PC-3 (cell line): ENCODE data around the gene SPTBN2. TPM values are rescaled to one million over a fixed set of nuclear protein-coding genes. Genes with fewer than 3 reads are reported as not detected.
A peak's percentile ranks its signal among the peaks of the same experiment; 100 is the strongest.

ENCODE experiments used
- ATAC-seq: fragments of 200-7000 bp; cut with Tn5 transposase; 2 replicates; pipeline ENCODE4 v1.9.1; 2020; ENCODE audit warnings: mild to moderate bottlenecking, moderate library complexity
- BruUV-seq: library from RNA; stranded (reverse); fragments of 400-500 nt; replicated peaks from 2 replicates; lab custom pipeline; 2021; lab: Mats Ljungman, UMichigan
- CTCF ChIA-PET: fragments of 300-600 bp; sonication (Branson Sonifier 250); formaldehyde crosslinking; loops from one replicate; lab custom pipeline; 2022; ENCODE audit warnings: antibody characterized with exemption; lab: Charles Lee
- POLR2A ChIA-PET: fragments of 300-600 bp; sonication (Branson Sonifier 250); formaldehyde crosslinking; loops from one replicate; lab custom pipeline; 2022; ENCODE audit warnings: antibody characterized with exemption; ENCODE audit not compliant: unreplicated experiment; lab: Charles Lee
- DNase-seq: peaks from one replicate; pipeline ENCODE4 v3.0.0-alpha.2; 2015
- H2AFZ ChIP-seq: fragments of 300-600 bp; sonication (generic); 2 replicates; pipeline ENCODE4 v1.6.0; 2016; ENCODE audit warnings: antibody characterized with exemption, low read length
- H3F3A ChIP-seq: fragments of 300-600 bp; sonication (generic); one replicate; pipeline ENCODE4 v1.6.0; 2017; ENCODE audit warnings: antibody characterized with exemption, low read length, control low read depth, mild to moderate bottlenecking; ENCODE audit not compliant: unreplicated experiment
- H3K27ac ChIP-seq: fragments of 300-600 bp; sonication (generic); 2 replicates; pipeline ENCODE4 v1.5.1; 2016; ENCODE audit warnings: mild to moderate bottlenecking, low read length
- H3K27me3 ChIP-seq: fragments of 300-600 bp; sonication (generic); 2 replicates; pipeline ENCODE4 v1.6.1; 2016; ENCODE audit warnings: low read length, mixed read lengths
- H3K36me3 ChIP-seq: fragments of 300-600 bp; sonication (generic); 2 replicates; pipeline ENCODE4 v1.6.1; 2016; ENCODE audit warnings: low read depth, mixed run types, low read length, mixed read lengths
- H3K4me1 ChIP-seq: fragments of 300-600 bp; sonication (generic); 2 replicates; pipeline ENCODE4 v1.5.1; 2016; ENCODE audit warnings: low read length; ENCODE audit not compliant: insufficient read depth
- H3K4me2 ChIP-seq: fragments of 300-600 bp; sonication (generic); 2 replicates; pipeline ENCODE4 v1.6.0; 2016; ENCODE audit warnings: low read length
- H3K4me3 ChIP-seq: fragments of 300-600 bp; sonication (generic); 2 replicates; pipeline ENCODE4 v1.5.1; 2016; ENCODE audit warnings: mild to moderate bottlenecking, low read length, mixed read lengths
- H3K79me2 ChIP-seq: fragments of 300-600 bp; sonication (generic); 2 replicates; pipeline ENCODE4 v1.6.1; 2017; ENCODE audit warnings: low read length, mixed read lengths
- H3K9ac ChIP-seq: fragments of 300-600 bp; sonication (generic); 2 replicates; pipeline ENCODE4 v1.6.0; 2016; ENCODE audit warnings: mild to moderate bottlenecking, low read length
- H3K9me2 ChIP-seq: fragments of 300-600 bp; sonication (generic); replicated peaks from 2 replicates; pipeline ENCODE4 v1.6.1; 2016; ENCODE audit warnings: mixed run types, low read length, mixed read lengths
- H3K9me3 ChIP-seq: fragments of 300-600 bp; sonication (generic); 2 replicates; pipeline ENCODE4 v1.6.1; 2016; ENCODE audit warnings: low read length, mixed read lengths
- H4K20me1 ChIP-seq: fragments of 300-600 bp; sonication (generic); 2 replicates; pipeline ENCODE4 v1.6.1; 2016; ENCODE audit warnings: low read length, mixed read lengths
- EZH2 ChIP-seq: fragments of 300-600 bp; sonication (generic); IDR thresholded peaks from one replicate; pipeline ENCODE4 v1.6.1; 2017; ENCODE audit warnings: antibody characterized with exemption, mild to moderate bottlenecking, low read length; ENCODE audit not compliant: unreplicated experiment
- EZH2phosphoT487 ChIP-seq: fragments of 300-600 bp; sonication (generic); IDR thresholded peaks from 2 replicates; pipeline ENCODE4 v1.6.1; 2018; ENCODE audit warnings: mild to moderate bottlenecking, antibody characterized with exemption, low read length, borderline replicate concordance
- intact Hi-C: fragments of 100-400 bp; cut with micrococcal nuclease; formaldehyde crosslinking; loops from 2 replicates; pipeline ENCODE4 v1.9.0; 2023
- total RNA-seq: library from RNA; depleted of rRNA; stranded (reverse); fragments of >200 nt; gene quantifications from 2 replicates; pipeline ENCODE4 v1.2.3, GENCODE V29; 2014
- TF ChIP-seq, protein P1 (sequence below): fragments of 300-600 bp; sonication (generic); conservative IDR thresholded peaks from 2 replicates; pipeline ENCODE4 v1.5.1; 2017; ENCODE audit warnings: antibody characterized with exemption, low read depth, mild to moderate bottlenecking, low read length

SPTBN2 gene
- total RNA-seq, 1 experiment from 2014 or later: 74.9 TPM

DNA sequence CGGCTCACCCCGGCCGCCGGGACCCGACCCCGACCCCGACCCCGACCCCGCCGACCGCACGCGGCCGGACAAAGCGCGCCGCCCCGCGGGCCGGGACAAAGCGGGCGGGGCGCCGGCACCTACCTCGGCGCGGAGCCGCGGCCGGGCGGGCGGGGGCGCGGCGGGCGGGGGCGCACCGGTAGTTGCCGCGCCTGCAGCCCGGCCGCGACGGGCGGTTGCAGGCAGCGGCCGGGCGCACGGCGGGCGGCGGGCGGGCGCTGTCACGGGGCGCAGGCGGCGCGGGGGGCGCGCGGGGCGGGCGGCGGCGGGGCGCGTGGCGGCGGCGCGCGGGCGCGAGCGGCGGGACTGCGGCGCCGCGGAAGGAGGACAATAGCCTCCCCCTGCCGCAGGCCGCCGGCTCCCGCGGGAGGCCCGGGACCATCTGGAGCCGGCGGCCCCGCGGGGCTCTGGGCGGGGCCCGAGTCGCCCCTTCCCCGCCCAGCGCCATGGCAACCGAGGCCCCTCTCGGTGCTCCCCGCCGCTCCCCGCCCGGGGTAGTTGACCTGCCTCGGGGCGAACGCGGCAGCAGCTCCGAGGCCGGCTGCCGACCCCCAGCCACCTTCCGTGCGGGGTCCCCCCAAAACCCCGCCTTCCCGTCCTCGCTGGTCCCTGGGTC lies 851 bp downstream of the SPTBN2 start:
- no peaks in the 10 kb centered on the region for H3F3A ChIP-seq
- no peaks in the 10 kb centered on the region for H4K20me1 ChIP-seq
- H3K4me3 ChIP-seq: peak overlapping the region; percentile 77
- no peak for TF ChIP-seq EZH2
- TF ChIP-seq EZH2phosphoT487: no peak
- TF ChIP-seq, protein P1, sequence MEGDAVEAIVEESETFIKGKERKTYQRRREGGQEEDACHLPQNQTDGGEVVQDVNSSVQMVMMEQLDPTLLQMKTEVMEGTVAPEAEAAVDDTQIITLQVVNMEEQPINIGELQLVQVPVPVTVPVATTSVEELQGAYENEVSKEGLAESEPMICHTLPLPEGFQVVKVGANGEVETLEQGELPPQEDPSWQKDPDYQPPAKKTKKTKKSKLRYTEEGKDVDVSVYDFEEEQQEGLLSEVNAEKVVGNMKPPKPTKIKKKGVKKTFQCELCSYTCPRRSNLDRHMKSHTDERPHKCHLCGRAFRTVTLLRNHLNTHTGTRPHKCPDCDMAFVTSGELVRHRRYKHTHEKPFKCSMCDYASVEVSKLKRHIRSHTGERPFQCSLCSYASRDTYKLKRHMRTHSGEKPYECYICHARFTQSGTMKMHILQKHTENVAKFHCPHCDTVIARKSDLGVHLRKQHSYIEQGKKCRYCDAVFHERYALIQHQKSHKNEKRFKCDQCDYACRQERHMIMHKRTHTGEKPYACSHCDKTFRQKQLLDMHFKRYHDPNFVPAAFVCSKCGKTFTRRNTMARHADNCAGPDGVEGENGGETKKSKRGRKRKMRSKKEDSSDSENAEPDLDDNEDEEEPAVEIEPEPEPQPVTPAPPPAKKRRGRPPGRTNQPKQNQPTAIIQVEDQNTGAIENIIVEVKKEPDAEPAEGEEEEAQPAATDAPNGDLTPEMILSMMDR: no peak
- peak; percentile 9 for ATAC-seq
- ChIA-PET POLR2A (interaction anchor here (0.6 kb wide), 1 partner anchor 9 kb away, joined by 4 read pairs; no protein-coding TSS in a partner anchor), CTCF (interaction anchor here (0.6 kb wide), 3 partner anchors 11 to 148 kb away, joined by 5 to 11 read pairs (median 6); no protein-coding TSS in a partner anchor)
- H3K27ac ChIP-seq: no peak overlapping the region
- H3K9me2 ChIP-seq: no peaks in the 10 kb centered on the region
- peak overlapping the region; percentile 96 for H3K4me2 ChIP-seq
- H2AFZ ChIP-seq: peak overlapping the region; percentile 74
- H3K36me3 ChIP-seq: no peaks in the 10 kb centered on the region
- no TSS peak for BruUV-seq
- no peaks in the 10 kb centered on the region for H3K27me3 ChIP-seq
- H3K4me1 ChIP-seq: peaks cover 41% of the 10 kb centered on the region
- intact Hi-C loops: loop anchor here (1.0 kb wide), 1 partner anchor 15 kb away; no protein-coding TSS in a partner anchor
- H3K79me2 ChIP-seq: peaks cover 41% of the 10 kb centered on the region
- no peaks in the 10 kb centered on the region for H3K9me3 ChIP-seq
- no peak for DNase-seq
- H3K9ac ChIP-seq: peak overlapping the region; percentile 49

DNA sequence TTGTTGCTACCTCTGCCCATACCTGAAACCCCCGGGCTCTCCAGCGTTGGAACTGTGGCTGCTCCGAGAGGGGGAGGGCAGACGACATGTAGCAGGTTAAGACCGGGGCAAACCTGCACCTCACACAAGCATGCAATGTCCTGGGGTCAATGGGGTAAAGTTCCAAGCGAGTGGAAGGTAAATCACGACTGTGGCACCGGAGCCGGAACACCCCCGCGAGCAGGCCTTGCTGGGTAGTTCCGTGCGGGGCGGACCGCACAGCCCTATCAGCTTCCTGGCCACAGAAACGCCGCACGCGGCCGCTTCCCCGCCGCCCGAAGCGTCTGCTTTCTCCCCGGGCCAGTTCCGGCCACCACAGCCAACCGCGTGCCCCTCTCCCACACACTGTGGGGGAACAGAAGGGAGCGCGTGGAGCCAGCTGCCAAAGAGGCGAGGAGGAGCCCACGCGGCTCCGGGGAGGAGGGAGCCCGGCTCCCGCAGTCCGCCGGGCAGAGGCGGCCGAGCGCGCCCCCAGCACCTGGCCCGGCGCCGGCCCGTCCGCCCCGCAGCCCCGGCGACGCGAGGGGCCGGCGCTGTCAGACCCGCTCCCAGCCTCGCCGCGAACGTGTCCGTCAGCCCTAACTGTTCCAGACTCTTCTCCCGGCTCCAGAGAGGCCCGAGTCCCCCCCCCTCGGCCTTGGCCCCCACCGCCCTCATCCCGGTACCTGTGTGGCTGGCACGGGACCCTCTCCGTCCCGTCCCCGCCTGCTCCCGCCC lies 1.6 kb downstream of the SPTBN2 start:
- Histone ChIP-seq H3K9me2 (no peaks in the 10 kb centered on the region), H3K4me3 (peak overlapping the region; percentile 77), H3K4me2 (peak overlapping the region; percentile 96), H3K9me3 (no peaks in the 10 kb centered on the region), H3K36me3 (no peaks in the 10 kb centered on the region), H4K20me1 (no peaks in the 10 kb centered on the region), H2AFZ (peak overlapping the region; percentile 80), H3K9ac (peak overlapping the region; percentile 69), H3K27me3 (no peaks in the 10 kb centered on the region), H3K27ac (peak overlapping the region; percentile 27), H3F3A (no peaks in the 10 kb centered on the region), H3K4me1 (peaks cover 44% of the 10 kb centered on the region), H3K79me2 (peaks cover 48% of the 10 kb centered on the region)
- BruUV-seq: no TSS peak
- peak; percentile 34 for ATAC-seq
- intact Hi-C loops: loop anchor here (1.0 to 2.0 kb wide), 2 partner anchors 16 to 33 kb away; no protein-coding TSS in a partner anchor
- DNase-seq: peak; percentile 50
- POLR2A ChIA-PET: interaction anchor here (0.6 kb wide), 2 partner anchors 10 to 91 kb away, joined by 3 to 4 read pairs; no protein-coding TSS in a partner anchor
- TF ChIP-seq EZH2phosphoT487 (no peak), EZH2 (no peak)
- TF ChIP-seq, protein P1: no peak
- CTCF ChIA-PET: interaction anchor here (0.8 kb wide), 1 partner anchor 107 kb away, joined by 4 read pairs; no protein-coding TSS in a partner anchor
